Kidney (tissue), 14 donors: ENCODE results near the gene TRIM67. TPM values are rescaled to one million over a fixed set of nuclear protein-coding genes. Genes with fewer than 3 reads are reported as not detected.

Source experiments
- DNase-seq, 5 donors: peaks; one replicate each; pipeline ENCODE4 v3.0.0-alpha.2; 2013 to 2020
- FAIRE-seq: peaks from 2 replicates; lab custom pipeline; 2012; peaks lifted over from hg19 to GRCh38; lab: Jason Lieb, UNC
- H3K27ac ChIP-seq, 2 donors: one replicate each; pipeline ENCODE4 v1.7.0; 2013; ENCODE audit warnings: low read depth in 2 of 2, low read length in 2 of 2, inconsistent platforms in 1 of 2
- H3K27me3 ChIP-seq: one replicate; pipeline ENCODE4 v1.7.1; 2013; ENCODE audit warnings: low read length, inconsistent platforms; ENCODE audit not compliant: control insufficient read depth, insufficient read depth
- H3K36me3 ChIP-seq, 3 donors: one replicate each; pipeline versions ENCODE4 v1.7.0 to v1.7.1; 2013; ENCODE audit warnings: low read length in 3 of 3, control low read depth in 1 of 3, inconsistent platforms in 1 of 3; ENCODE audit not compliant: insufficient read depth in 3 of 3, control insufficient read depth in 2 of 3
- H3K4me1 ChIP-seq, 3 donors: one replicate each; pipeline versions ENCODE4 v1.7.0 to v1.7.1; 2013; ENCODE audit warnings: low read length in 3 of 3, inconsistent platforms in 1 of 3, low read depth in 1 of 3; ENCODE audit not compliant: control insufficient read depth in 2 of 3, insufficient read depth in 2 of 3
- H3K4me3 ChIP-seq, 3 donors: one replicate each; pipeline versions ENCODE4 v1.7.0 to v1.8.1; 2013; ENCODE audit warnings: low read length in 3 of 3, control low read depth in 1 of 3, inconsistent platforms in 1 of 3
- H3K9ac ChIP-seq, 3 donors: one replicate each; pipeline versions ENCODE4 v1.7.0 to v1.7.1; 2013; ENCODE audit warnings: low read length in 3 of 3, control low read depth in 1 of 3, inconsistent platforms in 1 of 3
- H3K9me3 ChIP-seq, 3 donors: one replicate each; pipeline versions ENCODE4 v1.7.0 to v1.7.1; 2013; ENCODE audit warnings: low read length in 3 of 3, control low read depth in 1 of 3, inconsistent platforms in 1 of 3; ENCODE audit not compliant: control insufficient read depth in 2 of 3, insufficient read depth in 1 of 3
- intact Hi-C: fragments of 100-400 bp; cut with DNase I; formaldehyde crosslinking; loops from one replicate; pipeline ENCODE4 v1.11.1; 2022
- polyA plus RNA-seq: library from polyadenylated mRNA; stranded (reverse); fragments of 350-450 nt; fragmentation: Illumina TruSeq; extraction: RNeasy Lipid Tissue Mini Kit (QIAGEN cat#74804); gene quantifications from one replicate; pipeline ENCODE4 v1.2.3, GENCODE V29; 2014; ENCODE audit warnings: low read depth, low replicate concordance; ENCODE audit not compliant: insufficient read depth
- total RNA-seq: library from RNA; stranded (reverse); fragmentation: NEBNext Ultra II Directional; extraction: Animal tissue kit (Norgen Biotek cat#: 25700); gene quantifications from one replicate; pipeline ENCODE4 v1.2.1, GENCODE V29; 2021
- TF ChIP-seq, protein P1 (sequence below): IDR thresholded peaks from 3 replicates; pipeline ENCODE4 v1.5.1; 2012; ENCODE audit warnings: mild to moderate bottlenecking, moderate library complexity, borderline replicate concordance; ENCODE audit not compliant: insufficient read depth; ENCODE audit errors: extremely low read depth
- donor health status: control.
- donor health status: control.
- donor health status: control.
- donor health status: control.
- donor health status: control.
- donor health status: DM: yes; HTN: yes; CAD: no.
- donor health status: Normal renal cell carcinoma (clear cell type).

TRIM67 gene
- total and polyA plus RNA-seq, 2 donors from 2014 or later: 0.04 TPM; not detected in 1

DNA sequence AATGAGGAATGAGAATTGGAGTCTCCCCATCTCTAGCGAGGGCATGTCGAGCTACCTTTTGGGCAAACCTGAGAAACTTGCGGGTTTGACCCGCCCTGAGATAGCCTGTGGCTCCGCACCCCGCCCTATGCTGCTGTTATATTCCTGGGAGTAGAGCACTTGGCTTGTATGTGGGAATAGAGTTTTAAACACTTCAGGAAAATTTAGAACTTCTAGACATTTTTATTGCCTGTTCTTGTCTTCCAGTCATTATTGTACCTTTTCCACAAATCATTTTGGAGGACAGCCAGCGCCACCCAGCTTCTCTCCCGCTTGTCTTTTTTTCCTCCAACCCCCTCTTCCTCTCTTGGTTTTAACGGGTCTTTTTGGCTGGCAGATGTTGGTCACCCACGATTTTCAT lies 79.9 kb downstream of the TRIM67 start:
- Histone ChIP-seq H3K4me1 (peaks cover 3 to 18% (median 4%) of the 10 kb centered on the region in 3 donors), H3K9ac (peak overlapping the region; percentile 39 to 94 (median 78)), H3K27ac (no peak overlapping the region), H3K36me3 (peaks cover 2 to 15% (median 8%) of the 10 kb centered on the region in 3 donors), H3K27me3 (no peaks in the 10 kb centered on the region), H3K9me3 (no peaks in the 10 kb centered on the region), H3K4me3 (peak overlapping the region; percentile 62 to 99 (median 98))
- no peak for FAIRE-seq
- intact Hi-C loops: no loop called here
- peak in 3 of 5 donors; percentile 44 to 53 (median 44) for DNase-seq
- TF ChIP-seq, protein P1, sequence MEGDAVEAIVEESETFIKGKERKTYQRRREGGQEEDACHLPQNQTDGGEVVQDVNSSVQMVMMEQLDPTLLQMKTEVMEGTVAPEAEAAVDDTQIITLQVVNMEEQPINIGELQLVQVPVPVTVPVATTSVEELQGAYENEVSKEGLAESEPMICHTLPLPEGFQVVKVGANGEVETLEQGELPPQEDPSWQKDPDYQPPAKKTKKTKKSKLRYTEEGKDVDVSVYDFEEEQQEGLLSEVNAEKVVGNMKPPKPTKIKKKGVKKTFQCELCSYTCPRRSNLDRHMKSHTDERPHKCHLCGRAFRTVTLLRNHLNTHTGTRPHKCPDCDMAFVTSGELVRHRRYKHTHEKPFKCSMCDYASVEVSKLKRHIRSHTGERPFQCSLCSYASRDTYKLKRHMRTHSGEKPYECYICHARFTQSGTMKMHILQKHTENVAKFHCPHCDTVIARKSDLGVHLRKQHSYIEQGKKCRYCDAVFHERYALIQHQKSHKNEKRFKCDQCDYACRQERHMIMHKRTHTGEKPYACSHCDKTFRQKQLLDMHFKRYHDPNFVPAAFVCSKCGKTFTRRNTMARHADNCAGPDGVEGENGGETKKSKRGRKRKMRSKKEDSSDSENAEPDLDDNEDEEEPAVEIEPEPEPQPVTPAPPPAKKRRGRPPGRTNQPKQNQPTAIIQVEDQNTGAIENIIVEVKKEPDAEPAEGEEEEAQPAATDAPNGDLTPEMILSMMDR: no peak

DNA sequence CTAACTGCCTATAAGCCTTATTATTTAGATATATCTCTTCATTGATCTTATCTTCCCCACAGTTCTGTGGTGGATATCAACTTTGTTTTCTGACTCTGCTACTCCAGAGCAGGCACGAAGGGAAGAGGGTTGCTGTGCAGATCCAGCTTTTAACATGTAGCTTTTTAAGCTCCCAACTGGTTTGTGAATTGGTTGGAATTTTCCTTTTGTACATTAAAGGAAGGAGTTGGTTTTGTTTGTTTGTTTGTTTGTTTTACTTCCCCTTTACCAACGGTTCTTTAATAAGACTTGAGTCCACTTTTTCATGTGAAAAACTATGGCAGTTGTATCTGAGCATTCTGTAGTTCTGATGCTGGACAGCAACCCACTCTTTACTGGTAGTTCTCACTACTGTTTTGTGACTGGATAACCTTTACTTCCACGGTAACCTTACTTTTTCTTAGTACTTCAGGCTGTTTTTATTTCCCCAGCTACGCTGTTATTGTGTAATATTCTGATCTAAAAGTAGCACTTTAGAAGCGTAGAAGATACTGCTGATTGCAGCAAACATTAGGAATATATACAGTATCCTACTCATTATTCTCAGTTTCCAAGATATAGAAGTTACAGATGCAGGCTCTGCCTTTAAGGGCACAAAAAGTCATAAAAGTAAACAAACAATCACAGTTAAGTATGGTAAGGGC lies 80.8 kb downstream of the TRIM67 start:
- peak in 2 of 5 donors; percentile 2 to 21 for DNase-seq
- peak overlapping the region in 2 of 3 donors; percentile 6 to 94 for H3K9ac ChIP-seq
- H3K27ac ChIP-seq: no peak overlapping the region
- H3K27me3 ChIP-seq: no peaks in the 10 kb centered on the region
- intact Hi-C loops: no loop called here
- no peak for FAIRE-seq
- H3K36me3 ChIP-seq: peaks cover 0 to 11% (median under 1%) of the 10 kb centered on the region in 3 donors
- TF ChIP-seq, protein P1: no peak
- H3K4me3 ChIP-seq: peak overlapping the region in 2 of 3 donors; percentile 98 to 99
- H3K4me1 ChIP-seq: peaks cover 3 to 18% (median 4%) of the 10 kb centered on the region in 3 donors
- H3K9me3 ChIP-seq: no peaks in the 10 kb centered on the region

DNA sequence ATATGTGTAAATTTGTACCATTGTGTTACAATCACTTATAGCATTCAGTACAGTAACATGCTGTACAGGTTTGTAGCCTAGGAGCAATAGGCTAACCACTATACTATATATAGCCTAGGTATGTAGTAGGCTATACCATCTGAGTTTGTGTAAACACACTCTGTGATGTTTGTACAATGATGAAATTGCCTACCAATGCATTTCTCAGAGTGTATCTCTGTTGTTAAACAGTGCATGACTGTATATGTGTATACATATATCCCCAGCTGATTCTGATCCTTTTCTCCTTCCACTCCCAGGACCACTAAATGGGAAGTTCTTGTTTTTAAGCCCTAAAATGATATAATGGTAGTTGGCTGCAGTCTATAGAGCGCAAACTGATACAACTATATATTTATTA lies 86.9 kb downstream of the TRIM67 start:
- no peak overlapping the region for H3K4me3 ChIP-seq
- FAIRE-seq: no peak
- H3K27ac ChIP-seq: no peak overlapping the region

More for the DNA sequence above, 86.9 kb downstream of the TRIM67 start:
- TF ChIP-seq, protein P1: no peak
- H3K4me1 ChIP-seq: peaks cover 0 to 3% (median 0%) of the 10 kb centered on the region in 3 donors
- no peaks in the 10 kb centered on the region for H3K9me3 ChIP-seq
- H3K27me3 ChIP-seq: no peaks in the 10 kb centered on the region
- DNase-seq: no peak
- H3K36me3 ChIP-seq: peaks cover 0 to 4% (median 4%) of the 10 kb centered on the region in 3 donors
- intact Hi-C loops: no loop called here
- no peak overlapping the region for H3K9ac ChIP-seq
